ENCODE measurements around the gene ASB18. TPM values are rescaled to one million over a fixed set of nuclear protein-coding genes. Genes with fewer than 3 reads are reported as not detected.
A peak's percentile ranks its signal among the peaks of the same experiment; 100 is the strongest.

ASB18 gene
- total and polyA plus RNA-seq, 10 of the 15 experiments (the other 5 are each of a cell fraction or from before 2014, with no cell fraction given), result not detected

GRCh38 chr2:236254001-236254400 lies 10.2 kb downstream of the ASB18 start:
- H3K36me3 ChIP-seq (ENCODE audit: control insufficient read depth in 2 of 2, insufficient read depth in 2 of 2, low read length in 1 of 2), result no peaks in the 10 kb centered on the region
- no peak overlapping the region for H3K27ac ChIP-seq (ENCODE audit: control insufficient read depth, insufficient read depth)
- DNase-seq (ENCODE audit: low read depth, low spot score) (no peak), ATAC-seq (no peak), FAIRE-seq (no peak)
- H3K9ac ChIP-seq (ENCODE audit: control insufficient read depth, insufficient read depth, low read length), result no peak overlapping the region
- no peaks in the 10 kb centered on the region for H3K27me3 ChIP-seq (replicated peaks in 1 of 2; ENCODE audit: control insufficient read depth in 2 of 2, insufficient read depth in 2 of 2, low read length in 1 of 2)
- H3K9me3 ChIP-seq (replicated peaks; ENCODE audit: control insufficient read depth, insufficient read depth, low read length), result no peaks in the 10 kb centered on the region; the same call in 2 of the 3 replicates
- H3K79me2 ChIP-seq (ENCODE audit: control insufficient read depth, insufficient read depth, low read length), result no peaks in the 10 kb centered on the region
- SMC1A ChIA-PET (ENCODE audit: uncharacterized antibody, unreplicated experiment), result no interaction called here
- H4K20me1 ChIP-seq (ENCODE audit: control insufficient read depth, insufficient read depth), result no peaks in the 10 kb centered on the region
- WGBS (ENCODE audit: insufficient coverage, insufficient replicate concordance, low lambda C conversion rate, missing lambda C conversion rate), result 17% methylated on average over 3 of the region's 3 CpGs
- intact Hi-C loops (cut with micrococcal nuclease; ENCODE audit: unreplicated experiment) (no loop called here), in situ Hi-C loops (cut with MboI) (no loop called here)
- H2AFZ ChIP-seq (ENCODE audit: control insufficient read depth, low read depth, low read length), result no peak overlapping the region
- TF ChIP-seq ZBTB40 (IDR thresholded peaks at IDR 0.05; ENCODE audit: borderline replicate concordance) (peak; percentile 55; the same call in 1 of the 2 replicates), BCLAF1 (IDR thresholded peaks at IDR 0.05) (no peak)
- H3K4me2 ChIP-seq (ENCODE audit: control insufficient read depth, insufficient read depth), result no peak overlapping the region
- RAD21 ChIA-PET (ENCODE audit: unreplicated experiment), result no interaction called here
- H3K4me3 ChIP-seq, result no peak overlapping the region
- no TSS peak for BruUV-seq (replicated peaks)
- POLR2A ChIA-PET, result no interaction called here
- CTCF ChIA-PET, result no interaction called here
- H3K4me1 ChIP-seq (ENCODE audit: control insufficient read depth, insufficient read depth, low read length), result no peaks in the 10 kb centered on the region

Measured in GM12878 (cell line).